ENCODE data around the gene C1QTNF4. TPM values are rescaled to one million over a fixed set of nuclear protein-coding genes. Genes with fewer than 3 reads are reported as not detected.
A peak's percentile ranks its signal among the peaks of the same experiment; 100 is the strongest.
"Not testable (repeated sequence)": the region's sequence is repeated elsewhere in the genome, so short reads cannot be mapped to it uniquely, and the experiment has no call there.

The C1QTNF4 gene
- total RNA-seq (1 to 10 TPM in 1 of 6 donors, under 1 TPM in 4, not detected in 1; 0.09 to 1.1 (median 0.20) TPM), polyA plus RNA-seq (1 to 10 TPM; 1.3 to 3.6 TPM)

DNA sequence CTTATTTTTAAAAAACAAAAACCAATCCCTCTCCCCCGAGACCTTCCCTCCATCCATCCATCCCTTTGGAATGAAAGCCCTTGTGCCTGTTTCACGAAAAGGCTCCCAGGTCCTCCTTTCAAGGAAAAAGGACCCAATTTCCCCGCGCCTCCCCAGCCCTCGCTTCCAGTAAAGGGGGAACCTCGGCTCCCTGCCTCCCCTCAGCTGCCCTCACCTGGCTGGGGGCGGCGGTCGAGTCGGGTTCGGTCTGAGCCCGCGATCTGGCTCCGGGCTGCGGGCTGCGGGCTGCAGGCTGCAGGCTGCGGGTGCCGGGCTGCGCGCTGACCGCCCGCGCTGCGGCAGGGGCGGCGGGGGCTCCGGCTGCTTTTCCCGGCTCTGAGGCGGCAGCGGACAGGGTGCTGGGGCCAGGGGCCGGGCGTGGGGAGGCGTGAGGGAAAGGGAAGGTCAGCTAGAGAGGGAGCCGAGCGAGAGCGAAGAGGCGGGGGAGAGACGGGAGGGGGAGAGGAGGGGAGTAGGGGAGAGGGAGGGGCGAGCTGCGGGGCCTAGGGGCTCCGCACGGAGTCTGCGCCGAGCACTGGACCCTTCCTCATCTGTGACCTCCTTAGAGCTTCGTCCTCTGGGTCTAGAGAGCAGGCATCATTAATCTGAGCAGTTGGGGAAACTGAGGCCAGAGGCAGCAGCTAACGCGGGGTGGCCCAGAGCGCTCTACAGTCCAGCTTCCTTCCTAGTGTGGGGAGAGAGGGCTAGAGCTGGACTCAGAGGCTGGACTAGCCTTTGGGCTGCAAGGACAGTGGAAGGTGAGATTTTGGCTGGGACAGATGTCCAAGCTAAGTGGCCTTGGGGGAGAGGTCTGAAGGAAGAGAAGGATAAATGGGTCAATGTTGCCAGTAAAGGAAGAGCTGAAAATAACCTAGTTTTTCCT is at the start of gene C1QTNF4:
Gene C1QTNF4, minus strand, starts transcription at position 478 of the 922 bp plus-strand sequence. CDS start 3,601 bp downstream, outside the sequence.
- peak in 3 of 4 donors; percentile 29 to 55 (median 32) for ATAC-seq
- no peak within 1 kb of the TSS for H3K27ac ChIP-seq
- H3K4me1 ChIP-seq, result no peaks in the 10 kb centered on the region
- intact Hi-C loops (cut with DNase I), result no loop called here
- no peaks in the 10 kb centered on the region for H3K27me3 ChIP-seq
- WGBS, 2 donors, result 2 to 3% methylated on average over 43 to 48 of the region's 48 CpGs
- no peaks in the 10 kb centered on the region for H3K9me3 ChIP-seq
- no peak for FAIRE-seq
- H3K4me3 ChIP-seq, result peak within 1 kb of the TSS in 3 of 4 donors; percentile 3 to 37 (median 14)
- TF ChIP-seq, protein P1, sequence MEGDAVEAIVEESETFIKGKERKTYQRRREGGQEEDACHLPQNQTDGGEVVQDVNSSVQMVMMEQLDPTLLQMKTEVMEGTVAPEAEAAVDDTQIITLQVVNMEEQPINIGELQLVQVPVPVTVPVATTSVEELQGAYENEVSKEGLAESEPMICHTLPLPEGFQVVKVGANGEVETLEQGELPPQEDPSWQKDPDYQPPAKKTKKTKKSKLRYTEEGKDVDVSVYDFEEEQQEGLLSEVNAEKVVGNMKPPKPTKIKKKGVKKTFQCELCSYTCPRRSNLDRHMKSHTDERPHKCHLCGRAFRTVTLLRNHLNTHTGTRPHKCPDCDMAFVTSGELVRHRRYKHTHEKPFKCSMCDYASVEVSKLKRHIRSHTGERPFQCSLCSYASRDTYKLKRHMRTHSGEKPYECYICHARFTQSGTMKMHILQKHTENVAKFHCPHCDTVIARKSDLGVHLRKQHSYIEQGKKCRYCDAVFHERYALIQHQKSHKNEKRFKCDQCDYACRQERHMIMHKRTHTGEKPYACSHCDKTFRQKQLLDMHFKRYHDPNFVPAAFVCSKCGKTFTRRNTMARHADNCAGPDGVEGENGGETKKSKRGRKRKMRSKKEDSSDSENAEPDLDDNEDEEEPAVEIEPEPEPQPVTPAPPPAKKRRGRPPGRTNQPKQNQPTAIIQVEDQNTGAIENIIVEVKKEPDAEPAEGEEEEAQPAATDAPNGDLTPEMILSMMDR (IDR thresholded peaks at IDR 0.05), result no peak
- H3K36me3 ChIP-seq, result no peaks in the 10 kb centered on the region
- no peak for DNase-seq

DNA sequence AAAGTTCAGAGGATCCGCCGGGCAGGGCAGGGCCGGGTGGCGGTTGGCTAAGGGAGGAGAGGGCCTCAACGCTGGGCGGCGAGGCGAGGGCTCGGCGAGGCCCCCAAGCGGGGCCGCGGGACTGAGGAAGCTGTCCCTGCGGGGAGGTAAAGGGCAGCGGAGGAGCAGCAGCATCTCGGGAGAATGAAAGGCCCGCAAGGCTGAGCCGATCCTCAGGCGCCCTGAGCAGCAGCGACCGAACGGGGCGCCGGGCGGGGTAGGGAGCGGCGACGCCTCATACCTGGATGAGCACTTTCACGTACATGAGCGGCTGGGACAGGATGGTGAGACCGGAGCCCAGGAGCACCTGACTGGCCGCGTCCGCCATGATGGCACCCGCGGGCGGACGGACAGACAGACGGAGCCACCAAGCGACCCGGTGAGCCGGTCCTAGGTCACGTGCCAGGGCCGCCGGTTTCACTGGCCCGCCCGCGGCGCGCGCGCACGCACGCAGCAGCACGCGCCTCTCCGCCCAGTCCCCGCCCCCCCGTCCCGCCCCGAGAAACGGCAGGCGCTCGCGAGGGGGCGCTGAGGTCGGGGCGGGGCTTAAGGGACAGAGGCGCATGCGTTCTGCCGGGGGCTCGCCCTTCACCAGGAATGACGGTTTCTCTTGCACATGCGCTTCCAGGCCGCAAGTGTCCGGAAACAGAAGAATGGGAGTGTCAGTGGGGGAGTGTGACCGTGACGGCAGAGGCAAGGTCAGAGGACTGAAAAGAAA is 48.1 kb upstream of the C1QTNF4 start, which contains the start of gene MTCH2:
Gene MTCH2, minus strand, starts transcription at position 461 of the 757 bp plus-strand sequence. Its CDS starts 94 bp downstream, at position 367.
- TF ChIP-seq, protein P1 (IDR thresholded peaks at IDR 0.05), result peak in 3 of 4 donors; percentile 12 to 40 (median 16)
- Histone ChIP-seq H3K9me3 (no peaks in the 10 kb centered on the region), H3K27ac (peak within 1 kb of the TSS; percentile 76 to 91 (median 86)), H3K36me3 (peaks cover 0 to 7% (median 0%) of the 10 kb centered on the region in 3 donors), H3K4me1 (peaks cover 0 to 7% (median 0%) of the 10 kb centered on the region in 3 donors), H3K4me3 (peak within 1 kb of the TSS; percentile 57 to 94 (median 74)), H3K27me3 (no peaks in the 10 kb centered on the region)
- 0 to 1% methylated on average over 41 to 78 of the region's 78 CpGs for WGBS, 2 donors
- DNase-seq, result peak; percentile 94 to 97 (median 96)
- peak; percentile 97 to 99 (median 98) for ATAC-seq
- no peak for FAIRE-seq
- intact Hi-C loops (cut with DNase I), result no loop called here

DNA sequence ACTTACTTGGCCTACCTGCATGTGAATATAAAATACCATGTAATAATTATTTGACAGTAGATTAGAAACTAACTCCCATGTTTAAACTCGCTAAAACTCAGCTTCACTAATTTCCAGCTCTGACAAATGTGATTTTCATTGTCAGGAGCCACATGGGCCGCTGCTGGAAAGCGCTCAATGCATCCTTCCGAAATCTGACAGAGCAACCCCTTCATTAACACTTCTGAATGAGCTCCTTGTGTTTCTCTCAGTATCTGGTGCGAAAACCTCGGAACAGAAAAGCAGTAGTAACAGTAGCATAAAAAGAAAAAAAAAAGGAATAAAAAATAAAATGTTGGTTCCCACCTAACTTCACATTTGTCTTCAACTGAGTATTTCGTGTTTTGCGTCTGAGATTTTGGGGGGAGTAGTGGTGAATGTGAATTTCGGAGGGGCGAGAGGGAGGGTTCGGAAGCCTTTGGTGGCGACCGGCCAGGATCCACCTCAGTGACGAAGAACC is 47.4 kb upstream of the C1QTNF4 start:
- no peak for ATAC-seq
- intact Hi-C loops (cut with DNase I), result no loop called here
- TF ChIP-seq, protein P1 (IDR thresholded peaks at IDR 0.05), result no peak
- Histone ChIP-seq H3K27ac (peak overlapping the region; percentile 76 to 91 (median 86)), H3K9me3 (no peaks in the 10 kb centered on the region), H3K27me3 (no peaks in the 10 kb centered on the region), H3K36me3 (peaks cover 0 to 7% (median 0%) of the 10 kb centered on the region in 3 donors), H3K4me3 (peak overlapping the region; percentile 57 to 94 (median 74)), H3K4me1 (peaks cover 0 to 7% (median 0%) of the 10 kb centered on the region in 3 donors)
- 4% methylated on average over 14 of the region's 14 CpGs for WGBS, 2 donors
- no peak for DNase-seq
- no peak for FAIRE-seq

DNA sequence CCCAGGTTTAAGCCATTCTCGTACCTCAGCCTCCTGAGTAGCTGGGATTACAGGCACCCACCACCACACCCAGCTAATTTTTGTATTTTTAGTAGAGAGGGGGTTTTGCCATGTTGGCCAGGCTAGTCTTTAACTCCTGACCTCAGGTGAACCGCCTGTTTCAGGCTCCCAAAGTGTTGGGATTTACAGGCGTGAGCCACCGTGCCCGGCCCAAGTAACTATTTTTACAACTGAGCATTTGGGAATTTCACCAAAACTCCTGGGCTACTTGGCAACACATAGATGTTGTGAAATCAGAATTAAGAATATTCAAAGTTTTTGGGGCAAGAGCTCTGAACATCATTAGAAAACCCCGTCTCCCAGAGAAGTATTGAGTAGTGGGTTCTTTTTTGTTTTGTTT is 46.3 kb upstream of the C1QTNF4 start:
- intact Hi-C loops (cut with DNase I); DNase-seq; H3K9me3 ChIP-seq; ATAC-seq; H3K27me3 ChIP-seq; H3K27ac ChIP-seq; H3K4me1 ChIP-seq; H3K4me3 ChIP-seq; H3K36me3 ChIP-seq; FAIRE-seq: not testable (repeated sequence)
- WGBS, 2 donors, result 90 to 92% methylated on average over 6 of the region's 6 CpGs

DNA sequence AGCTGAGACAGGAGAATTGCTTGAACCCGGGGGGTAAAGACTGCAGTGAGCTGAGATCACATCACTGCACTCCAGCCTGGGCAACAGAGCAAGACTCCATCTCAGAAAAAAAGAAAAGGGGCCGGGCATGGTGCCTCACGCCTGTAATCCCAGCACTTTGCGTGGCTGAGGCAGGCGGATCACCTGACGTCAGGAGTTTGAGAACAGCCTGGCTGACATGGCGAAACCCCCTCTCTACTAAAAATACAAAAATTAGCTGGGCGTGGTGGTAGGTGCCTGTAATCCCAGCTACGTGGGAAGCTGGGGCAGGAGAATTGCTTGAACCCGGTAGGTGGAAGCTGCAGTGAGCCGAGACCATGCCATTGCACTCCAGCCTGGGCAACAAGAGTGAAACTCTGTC is 42.1 kb upstream of the C1QTNF4 start:
- H3K9me3 ChIP-seq; H3K4me3 ChIP-seq; FAIRE-seq; intact Hi-C loops (cut with DNase I); H3K27me3 ChIP-seq; DNase-seq; H3K4me1 ChIP-seq; H3K27ac ChIP-seq; ATAC-seq; H3K36me3 ChIP-seq: not testable (repeated sequence)
- WGBS, 2 donors, result 96 to 99% methylated on average over 11 of the region's 11 CpGs
